Measurements from ENCODE around the gene TXNDC16.
"Not testable (repeated sequence)": the region's sequence is repeated elsewhere in the genome, so short reads cannot be mapped to it uniquely, and the experiment has no call there.

Gene TXNDC16

GRCh38 chr14:52545584-52546317 lies 6.6 kb downstream of the TXNDC16 start:
- no peak for DNase-seq (ENCODE audit: low read depth in 2 of 2)

GRCh38 chr14:52538623-52539022 lies 13.7 kb downstream of the TXNDC16 start:
- no peak for DNase-seq (ENCODE audit: low read depth in 2 of 2)

DNA sequence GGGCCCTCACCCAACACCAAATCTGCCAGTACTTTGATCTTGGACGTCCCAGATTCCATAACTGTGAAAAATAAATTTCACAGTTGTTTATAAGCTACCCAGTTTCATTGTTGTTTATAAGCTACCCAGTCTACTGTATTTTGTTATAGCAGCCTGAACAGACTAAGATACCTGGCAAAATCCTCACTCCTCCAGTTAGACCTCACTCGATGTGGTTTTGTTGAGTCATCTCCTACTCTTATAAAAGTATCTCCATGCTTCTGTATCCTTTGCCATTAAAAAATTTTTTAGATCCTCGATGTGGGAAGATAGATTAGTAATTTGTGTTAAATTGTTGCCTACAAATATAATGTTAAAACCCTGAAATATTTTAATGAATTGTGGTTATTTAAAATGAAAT lies 16.0 kb downstream of the TXNDC16 start:
- no peak for DNase-seq (ENCODE audit: low read depth in 2 of 2)

GRCh38 chr14:52531481-52531880 lies 20.8 kb downstream of the TXNDC16 start:
- no peak for DNase-seq (ENCODE audit: low read depth in 2 of 2)

GRCh38 chr14:52527052-52527451 lies 25.3 kb downstream of the TXNDC16 start:
- no peak for DNase-seq (ENCODE audit: low read depth in 2 of 2)

GRCh38 chr14:52522581-52523345 lies 29.5 kb downstream of the TXNDC16 start:
- DNase-seq (ENCODE audit: low read depth in 2 of 2) = no peak

DNA sequence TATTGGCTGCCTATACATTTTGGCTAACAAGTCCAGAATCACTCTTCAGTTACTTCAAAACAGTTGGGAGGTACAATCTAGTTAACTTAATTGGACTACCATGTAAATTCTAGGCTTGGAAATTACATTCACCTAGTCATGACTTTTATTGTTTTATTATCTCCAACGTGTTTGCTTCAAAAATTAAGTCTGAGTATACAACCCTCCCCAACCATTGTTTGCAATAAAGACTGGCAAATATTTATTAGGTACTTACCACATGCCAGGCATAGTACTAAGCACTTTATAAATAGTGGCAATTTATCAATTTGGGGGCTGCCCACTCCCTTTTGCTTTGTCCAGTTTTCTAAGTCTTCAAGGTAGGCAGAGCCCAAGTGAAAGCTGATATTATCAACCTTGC lies 30.3 kb downstream of the TXNDC16 start:
- no peak for DNase-seq (ENCODE audit: low read depth in 2 of 2)

- DNase-seq (ENCODE audit: low read depth in 2 of 2) = no peak
These were observed 38.1 kb downstream of the TXNDC16 start for GRCh38 chr14:52514046-52514811.

GRCh38 chr14:52513249-52513648 lies 39.1 kb downstream of the TXNDC16 start:
- no peak for DNase-seq (ENCODE audit: low read depth in 2 of 2)

- DNase-seq (ENCODE audit: low read depth in 2 of 2) = no peak
These were observed 57.9 kb downstream of the TXNDC16 start for GRCh38 chr14:52494444-52494843.

DNA sequence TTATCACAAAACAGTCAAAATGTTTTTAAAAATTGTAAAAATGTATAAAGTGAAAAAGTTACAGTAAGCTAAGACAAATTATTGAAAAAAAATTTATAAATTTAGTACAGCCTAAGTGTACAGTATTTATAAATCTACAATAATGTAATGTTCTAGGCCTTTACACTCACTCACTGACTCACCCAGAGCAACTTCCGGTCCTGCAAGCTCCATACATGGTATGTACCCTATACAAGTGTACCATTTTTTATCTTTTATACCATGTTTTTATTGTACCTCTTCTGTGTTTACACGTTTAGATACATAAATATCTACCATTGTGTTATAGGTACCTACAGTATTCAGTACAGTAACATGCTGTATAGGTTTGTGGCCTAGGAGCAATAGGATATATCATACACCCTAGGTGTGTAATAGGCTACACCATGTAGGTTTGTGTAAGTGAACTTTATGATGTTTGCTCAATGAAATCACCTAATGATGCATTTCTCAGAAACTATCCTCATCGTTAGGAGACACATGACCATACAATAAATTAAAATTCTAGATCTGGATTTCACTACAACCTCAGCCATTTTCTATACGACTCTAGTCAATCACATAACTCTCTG lies 66.8 kb downstream of the TXNDC16 start:
- no peak for DNase-seq (ENCODE audit: low read depth in 2 of 2)

DNA sequence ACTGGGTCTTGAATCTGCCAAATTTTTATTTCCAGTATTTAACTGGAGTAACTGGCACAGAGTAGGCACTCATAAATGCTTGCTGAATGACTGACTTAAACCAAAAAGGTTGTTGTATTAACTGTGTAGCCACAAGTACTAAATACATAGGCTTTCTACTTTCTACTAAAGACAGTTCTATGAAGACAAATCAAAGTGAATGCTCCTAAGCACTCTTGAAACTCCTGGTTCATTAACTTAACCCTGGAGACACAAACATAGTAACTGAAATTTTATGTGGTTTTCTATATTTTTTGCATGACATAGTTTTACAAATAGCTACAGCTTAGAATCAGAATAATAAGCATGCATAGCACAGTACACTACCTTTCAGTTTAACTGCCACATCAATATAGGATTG lies 70.4 kb downstream of the TXNDC16 start:
- DNase-seq (ENCODE audit: low read depth in 2 of 2) = no peak

GRCh38 chr14:52473557-52473956 lies 78.7 kb downstream of the TXNDC16 start:
- DNase-seq (ENCODE audit: low read depth in 2 of 2) = no peak

- no peak for DNase-seq (ENCODE audit: low read depth in 2 of 2)
These were observed 79.6 kb downstream of the TXNDC16 start for GRCh38 chr14:52472728-52473127.

DNA sequence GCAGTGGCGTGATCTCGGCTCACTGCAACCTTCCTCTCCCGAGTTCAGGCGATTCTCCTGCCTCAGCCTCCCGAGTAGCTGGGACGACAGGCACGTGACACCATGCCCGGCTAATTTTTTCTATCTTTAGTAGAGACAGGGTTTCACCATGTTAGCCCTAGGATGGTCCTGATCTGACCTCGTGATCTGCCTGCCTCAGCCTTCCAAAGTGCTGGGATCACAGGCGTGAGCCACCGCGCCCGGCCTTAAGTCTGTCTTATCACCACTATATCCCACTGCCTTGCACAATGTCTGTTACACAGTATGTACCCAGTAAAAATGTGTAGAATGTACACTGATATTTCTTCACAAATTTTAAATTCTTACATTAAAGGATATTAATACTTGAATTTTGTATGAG lies 80.1 kb downstream of the TXNDC16 start:
- DNase-seq (ENCODE audit: low read depth in 2 of 2) = not testable (repeated sequence)

- DNase-seq (ENCODE audit: low read depth in 2 of 2) = no peak
These were observed 84.6 kb downstream of the TXNDC16 start for GRCh38 chr14:52467515-52468266.

GRCh38 chr14:52464175-52464574 lies 88.1 kb downstream of the TXNDC16 start:
- DNase-seq (ENCODE audit: low read depth in 2 of 2) = no peak

DNA sequence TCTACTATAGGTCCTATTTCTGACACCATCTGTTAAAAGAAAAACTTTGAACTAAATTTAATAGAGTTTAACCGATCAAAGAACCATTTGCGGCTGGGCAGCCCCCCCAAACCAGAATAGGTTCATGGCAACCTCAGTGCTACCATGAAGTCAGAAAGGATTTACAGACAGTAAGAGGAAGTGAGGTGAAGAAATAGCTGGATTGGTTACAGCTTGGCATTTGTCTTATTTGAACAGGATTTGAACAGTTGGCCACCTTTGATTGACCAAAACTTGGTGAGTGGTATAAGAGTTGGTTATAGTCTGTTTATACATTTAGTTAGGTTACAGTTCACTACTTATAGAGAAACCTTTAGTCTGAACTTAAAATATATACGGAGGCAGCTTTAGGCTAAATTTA lies 88.9 kb downstream of the TXNDC16 start:
- no peak for DNase-seq (ENCODE audit: low read depth in 2 of 2)

DNA sequence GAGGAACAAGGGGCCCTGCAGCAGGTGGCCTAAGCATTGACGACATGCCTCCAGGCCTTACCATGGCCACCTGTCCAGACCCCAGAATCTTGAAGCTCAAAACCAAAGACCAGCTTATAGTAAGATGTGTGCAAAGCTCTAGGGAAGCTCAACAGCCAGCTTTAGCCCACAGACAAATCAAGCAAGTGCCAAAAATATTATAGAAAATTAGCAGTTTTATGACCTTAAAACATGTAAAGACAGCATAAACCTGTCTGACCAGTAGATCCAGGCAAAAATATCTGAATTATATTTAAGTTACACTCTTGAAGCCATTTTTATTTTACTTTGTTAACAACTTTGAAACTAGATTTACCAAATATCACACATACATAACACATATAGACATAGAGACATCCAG lies 90.6 kb downstream of the TXNDC16 start:
- DNase-seq (ENCODE audit: low read depth in 2 of 2) = no peak

DNA sequence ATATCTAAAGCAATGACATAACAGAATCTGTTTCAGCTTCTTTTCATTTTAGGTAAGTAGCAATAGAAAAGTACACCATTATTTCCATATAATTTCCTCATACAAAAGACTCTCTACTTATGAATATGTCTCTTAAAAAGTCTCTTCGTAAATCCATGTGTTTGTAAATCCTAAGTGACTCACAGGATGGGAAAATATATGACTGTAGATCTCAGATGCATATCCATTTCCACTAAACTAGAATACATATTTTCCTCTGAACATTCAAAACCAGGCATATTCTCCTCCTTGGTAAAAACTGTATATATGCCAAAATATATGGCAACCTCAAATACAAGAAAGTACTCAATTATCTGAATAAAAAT lies 93.6 kb downstream of the TXNDC16 start:
- no peak for DNase-seq (ENCODE audit: low read depth in 2 of 2)

DNA sequence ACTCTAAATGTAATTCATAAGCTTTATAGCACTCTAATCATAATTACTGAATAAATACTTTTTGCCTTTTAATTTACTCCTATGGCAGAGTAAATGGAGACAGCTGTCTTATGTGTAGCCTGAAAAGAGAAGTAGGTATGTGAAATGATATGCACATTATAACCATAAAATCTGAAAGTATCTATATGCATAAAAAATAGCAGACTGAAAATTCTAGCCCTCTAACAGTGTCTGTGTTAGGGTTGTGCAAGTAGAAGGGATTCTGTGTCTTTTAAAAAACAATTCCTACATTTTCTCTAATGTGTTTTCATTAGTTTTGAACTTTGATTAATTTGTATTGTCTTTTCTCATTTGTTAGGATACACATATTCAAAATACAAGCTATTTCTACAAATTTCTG lies 94.9 kb downstream of the TXNDC16 start:
- DNase-seq (ENCODE audit: low read depth in 2 of 2) = no peak

All from stimulated activated CD8-positive, alpha-beta memory T cell treated with anti-CD3 and anti-CD28 coated beads, Interleukin-7, amount 100 ng/mL, for 4 hours (primary cell).